ENCODE measurements around the gene ASIC2.

Gene ASIC2

DNA sequence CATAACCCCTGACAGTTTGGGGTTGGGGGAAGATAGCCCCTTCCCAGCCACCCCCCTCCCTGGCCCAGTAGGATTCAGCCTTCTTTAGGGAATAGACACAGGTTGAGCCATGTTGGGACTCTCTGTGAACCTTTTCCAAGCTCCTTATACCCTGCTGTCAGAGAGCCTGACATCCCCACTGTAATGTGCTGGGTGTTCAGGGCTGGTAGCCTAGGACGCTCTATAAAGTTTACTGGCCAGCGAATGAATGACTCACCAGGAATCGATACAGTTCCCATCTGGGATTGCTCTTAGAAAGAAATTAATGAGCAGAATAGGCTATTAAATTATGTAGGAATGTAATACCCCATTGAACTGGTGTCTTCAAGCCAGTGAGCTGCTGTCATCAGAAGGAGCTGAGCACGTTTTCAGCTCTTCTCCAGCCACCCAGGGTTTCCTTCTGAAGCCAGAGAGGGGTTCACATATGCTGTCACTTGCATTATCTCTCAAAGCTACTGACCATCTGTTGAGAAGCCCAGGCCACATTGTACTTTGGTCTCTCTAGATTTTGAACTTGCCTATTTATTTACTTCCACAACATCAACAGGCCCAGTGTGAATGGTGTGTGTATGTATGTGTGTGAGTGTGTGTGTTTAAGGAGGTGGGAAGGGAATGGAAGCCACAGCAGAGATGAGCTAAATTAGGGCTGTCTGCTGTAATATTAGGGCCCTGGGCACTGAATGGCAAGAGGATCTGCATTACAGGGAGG is 236.5 kb downstream of the ASIC2 start:
- TF ChIP-seq CSRNP3 (CRISPR knock-in tag; IDR thresholded peaks at IDR 0.05) (no peak), ZNF70 (CRISPR knock-in tag; IDR thresholded peaks at IDR 0.05) (no peak), ZNF8 (CRISPR knock-in tag; IDR thresholded peaks at IDR 0.05) (no peak), ZNF565 (CRISPR knock-in tag; conservative IDR thresholded peaks at IDR 0.05; ENCODE audit: low read depth) (no peak), PPARA (CRISPR knock-in tag; IDR thresholded peaks at IDR 0.05; ENCODE audit: borderline replicate concordance) (no peak), CSDC2 (CRISPR knock-in tag; IDR thresholded peaks at IDR 0.05) (no peak)
- no peak for ATAC-seq

- ATAC-seq: no peak
- no peak for TF ChIP-seq ZC3H10 (CRISPR knock-in tag; IDR thresholded peaks at IDR 0.05)
- TF ChIP-seq ARNTL (CRISPR knock-in tag; IDR thresholded peaks at IDR 0.05; ENCODE audit: borderline replicate concordance, low read depth): no peak
- no peak for TF ChIP-seq CSRNP3 (CRISPR knock-in tag; IDR thresholded peaks at IDR 0.05)
- no peak for TF ChIP-seq ZFP3 (CRISPR knock-in tag; IDR thresholded peaks at IDR 0.05)
Measured at GRCh38 chr17:33055746-33056145, 237.3 kb downstream of the ASIC2 start.

DNA sequence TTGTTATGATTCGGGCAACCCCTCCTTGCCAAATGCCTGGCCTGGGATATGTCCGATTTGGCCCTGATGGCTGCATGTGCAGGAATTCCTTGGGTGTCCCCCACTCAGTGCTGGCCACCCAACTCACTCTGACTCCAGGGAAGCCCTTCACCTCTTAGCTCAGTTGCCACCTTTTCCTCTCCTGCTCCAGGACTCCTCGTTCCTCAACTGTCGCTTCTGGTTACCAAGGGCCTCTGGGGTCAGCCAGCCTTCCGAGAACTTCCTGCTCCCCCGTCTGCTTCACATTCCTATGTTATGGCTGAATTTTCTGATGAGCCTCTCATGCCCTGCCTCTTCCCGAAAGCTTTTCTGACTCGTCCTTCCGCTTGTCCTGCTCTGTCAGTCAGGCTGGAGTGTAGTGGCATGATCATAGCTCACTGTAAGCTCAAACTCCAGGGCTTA is 237.9 kb downstream of the ASIC2 start:
- no peak for TF ChIP-seq GLIS3 (CRISPR knock-in tag; IDR thresholded peaks at IDR 0.05)
- no peak for TF ChIP-seq BACH2 (CRISPR knock-in tag; IDR thresholded peaks at IDR 0.05; ENCODE audit: borderline replicate concordance)
- ATAC-seq: no peak

GRCh38 chr17:33054412-33054811 is 238.7 kb downstream of the ASIC2 start:
- no peak for ATAC-seq

GRCh38 chr17:33053676-33054075 is 239.4 kb downstream of the ASIC2 start:
- TF ChIP-seq, protein P1, sequence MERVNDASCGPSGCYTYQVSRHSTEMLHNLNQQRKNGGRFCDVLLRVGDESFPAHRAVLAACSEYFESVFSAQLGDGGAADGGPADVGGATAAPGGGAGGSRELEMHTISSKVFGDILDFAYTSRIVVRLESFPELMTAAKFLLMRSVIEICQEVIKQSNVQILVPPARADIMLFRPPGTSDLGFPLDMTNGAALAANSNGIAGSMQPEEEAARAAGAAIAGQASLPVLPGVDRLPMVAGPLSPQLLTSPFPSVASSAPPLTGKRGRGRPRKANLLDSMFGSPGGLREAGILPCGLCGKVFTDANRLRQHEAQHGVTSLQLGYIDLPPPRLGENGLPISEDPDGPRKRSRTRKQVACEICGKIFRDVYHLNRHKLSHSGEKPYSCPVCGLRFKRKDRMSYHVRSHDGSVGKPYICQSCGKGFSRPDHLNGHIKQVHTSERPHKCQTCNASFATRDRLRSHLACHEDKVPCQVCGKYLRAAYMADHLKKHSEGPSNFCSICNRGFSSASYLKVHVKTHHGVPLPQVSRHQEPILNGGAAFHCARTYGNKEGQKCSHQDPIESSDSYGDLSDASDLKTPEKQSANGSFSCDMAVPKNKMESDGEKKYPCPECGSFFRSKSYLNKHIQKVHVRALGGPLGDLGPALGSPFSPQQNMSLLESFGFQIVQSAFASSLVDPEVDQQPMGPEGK (CRISPR knock-in tag; IDR thresholded peaks at IDR 0.05; ENCODE audit: borderline replicate concordance): no peak
- no peak for ATAC-seq

More at GRCh38 chr17:33054412-33054811, 238.7 kb downstream of the ASIC2 start:
- TF ChIP-seq PPARA (CRISPR knock-in tag; IDR thresholded peaks at IDR 0.05; ENCODE audit: borderline replicate concordance) (no peak), ISL1 (CRISPR knock-in tag; IDR thresholded peaks at IDR 0.05) (no peak), BACH2 (CRISPR knock-in tag; IDR thresholded peaks at IDR 0.05; ENCODE audit: borderline replicate concordance) (no peak), GLIS3 (CRISPR knock-in tag; IDR thresholded peaks at IDR 0.05) (no peak), TCF4 (CRISPR knock-in tag; IDR thresholded peaks at IDR 0.05; ENCODE audit: borderline replicate concordance) (no peak), ZNF70 (CRISPR knock-in tag; IDR thresholded peaks at IDR 0.05) (no peak), CSDC2 (CRISPR knock-in tag; IDR thresholded peaks at IDR 0.05) (no peak)

DNA sequence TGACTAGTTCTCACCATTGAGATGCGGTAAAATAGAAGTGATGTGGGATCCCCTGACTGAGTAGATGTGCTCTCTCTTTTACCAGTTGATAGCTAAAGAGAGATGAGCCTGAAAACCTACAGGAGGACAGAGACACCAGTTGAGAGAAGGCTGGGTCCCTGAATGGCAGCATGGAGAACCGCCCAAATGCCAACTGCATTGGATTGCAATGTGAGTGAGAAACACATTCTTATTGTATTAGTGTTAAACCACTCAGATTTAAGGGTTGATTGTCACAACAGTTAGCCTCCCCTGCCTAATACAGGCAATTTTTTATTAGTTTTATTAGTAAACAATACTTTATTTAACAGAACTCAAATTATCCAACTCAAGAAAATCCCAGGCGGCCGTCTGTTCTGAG is 240.2 kb downstream of the ASIC2 start:
- no peak for ATAC-seq
- TF ChIP-seq TCF4 (CRISPR knock-in tag; IDR thresholded peaks at IDR 0.05; ENCODE audit: borderline replicate concordance) (no peak), ZNF8 (CRISPR knock-in tag; IDR thresholded peaks at IDR 0.05) (no peak), ARNTL (CRISPR knock-in tag; IDR thresholded peaks at IDR 0.05; ENCODE audit: borderline replicate concordance, low read depth) (no peak), ZC3H10 (CRISPR knock-in tag; IDR thresholded peaks at IDR 0.05) (no peak), RARB (CRISPR knock-in tag; IDR thresholded peaks at IDR 0.05) (no peak), OSR1 (CRISPR knock-in tag; IDR thresholded peaks at IDR 0.05) (no peak), ZFP3 (CRISPR knock-in tag; IDR thresholded peaks at IDR 0.05) (no peak), ESRRG (CRISPR knock-in tag; IDR thresholded peaks at IDR 0.05) (no peak), ZNF565 (CRISPR knock-in tag; conservative IDR thresholded peaks at IDR 0.05; ENCODE audit: low read depth) (no peak), CREB5 (CRISPR knock-in tag; IDR thresholded peaks at IDR 0.05; ENCODE audit: low read depth) (no peak), ZFP30 (CRISPR knock-in tag; IDR thresholded peaks at IDR 0.05) (no peak), BACH2 (CRISPR knock-in tag; IDR thresholded peaks at IDR 0.05; ENCODE audit: borderline replicate concordance) (no peak), ISL1 (CRISPR knock-in tag; IDR thresholded peaks at IDR 0.05) (no peak), TOX (CRISPR knock-in tag; IDR thresholded peaks at IDR 0.05; ENCODE audit: borderline replicate concordance) (no peak), CSDC2 (CRISPR knock-in tag; IDR thresholded peaks at IDR 0.05) (no peak), PPARA (CRISPR knock-in tag; IDR thresholded peaks at IDR 0.05; ENCODE audit: borderline replicate concordance) (no peak)
- TF ChIP-seq, protein P2, sequence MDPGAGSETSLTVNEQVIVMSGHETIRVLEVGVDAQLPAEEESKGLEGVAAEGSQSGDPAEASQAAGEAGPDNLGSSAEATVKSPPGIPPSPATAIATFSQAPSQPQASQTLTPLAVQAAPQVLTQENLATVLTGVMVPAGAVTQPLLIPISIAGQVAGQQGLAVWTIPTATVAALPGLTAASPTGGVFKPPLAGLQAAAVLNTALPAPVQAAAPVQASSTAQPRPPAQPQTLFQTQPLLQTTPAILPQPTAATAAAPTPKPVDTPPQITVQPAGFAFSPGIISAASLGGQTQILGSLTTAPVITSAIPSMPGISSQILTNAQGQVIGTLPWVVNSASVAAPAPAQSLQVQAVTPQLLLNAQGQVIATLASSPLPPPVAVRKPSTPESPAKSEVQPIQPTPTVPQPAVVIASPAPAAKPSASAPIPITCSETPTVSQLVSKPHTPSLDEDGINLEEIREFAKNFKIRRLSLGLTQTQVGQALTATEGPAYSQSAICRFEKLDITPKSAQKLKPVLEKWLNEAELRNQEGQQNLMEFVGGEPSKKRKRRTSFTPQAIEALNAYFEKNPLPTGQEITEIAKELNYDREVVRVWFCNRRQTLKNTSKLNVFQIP (CRISPR knock-in tag; IDR thresholded peaks at IDR 0.05; ENCODE audit: borderline replicate concordance, low read depth): no peak
- TF ChIP-seq, protein P1 (CRISPR knock-in tag; IDR thresholded peaks at IDR 0.05; ENCODE audit: borderline replicate concordance): no peak

Measured in SK-N-SH treated with all-trans-retinoic acid at 6 μM for 48 hours (cell line).